GM23338 (cell line): ENCODE measurements around the gene OCIAD2. TPM values are rescaled to one million over a fixed set of nuclear protein-coding genes. Genes with fewer than 3 reads are reported as not detected.

Source experiments
- ATAC-seq: fragments of 200-7000 bp; cut with Tn5 transposase; 3 replicates; pipeline ENCODE4 v1.9.1; 2020
- DNase-seq: peaks from one replicate; pipeline ENCODE4 v3.0.0-alpha.2; 2015; ENCODE audit warnings: low spot score
- H2AFZ ChIP-seq: fragments of 200-600 bp; sonication (generic); 2 replicates; pipeline ENCODE4 v1.8.0; 2016; ENCODE audit warnings: antibody characterized with exemption, mild to moderate bottlenecking, moderate library complexity
- H3F3A ChIP-seq: fragments of 200-600 bp; sonication (generic); replicated peaks from 2 replicates; pipeline ENCODE4 v1.8.0; 2017; ENCODE audit warnings: antibody characterized with exemption, mixed run types, low read depth
- H3K27ac ChIP-seq: fragments of 200-600 bp; sonication (generic); 2 replicates; pipeline ENCODE4 v1.6.1; 2016; ENCODE audit warnings: low read depth
- H3K27me3 ChIP-seq: fragments of 200-600 bp; sonication (generic); 2 replicates; pipeline ENCODE4 v1.8.0; 2016; ENCODE audit warnings: mild to moderate bottlenecking, mixed run types, moderate library complexity; ENCODE audit not compliant: insufficient read depth
- H3K36me3 ChIP-seq: fragments of 200-600 bp; sonication (generic); 2 replicates; pipeline ENCODE4 v1.8.0; 2016; ENCODE audit warnings: mild to moderate bottlenecking; ENCODE audit not compliant: insufficient read depth
- H3K4me1 ChIP-seq: fragments of 200-600 bp; sonication (generic); 2 replicates; pipeline ENCODE4 v1.8.0; 2016; ENCODE audit warnings: mild to moderate bottlenecking, moderate library complexity; ENCODE audit not compliant: insufficient read depth
- H3K4me2 ChIP-seq: fragments of 200-600 bp; sonication (generic); 2 replicates; pipeline ENCODE4 v1.7.1; 2017; ENCODE audit warnings: mixed run types
- H3K4me3 ChIP-seq: fragments of 200-600 bp; sonication (generic); 2 replicates; pipeline ENCODE4 v1.6.1; 2016; ENCODE audit warnings: mixed run types
- H3K79me2 ChIP-seq: fragments of 200-600 bp; sonication (generic); replicated peaks from 2 replicates; pipeline ENCODE4 v1.8.0; 2017; ENCODE audit warnings: mild to moderate bottlenecking; ENCODE audit not compliant: insufficient read depth
- H3K9me2 ChIP-seq: fragments of 200-600 bp; sonication (generic); 2 replicates; pipeline ENCODE4 v1.8.0; 2017; ENCODE audit not compliant: insufficient read depth
- H4K20me1 ChIP-seq: fragments of 200-600 bp; sonication (generic); replicated peaks from 2 replicates; pipeline ENCODE4 v1.8.0; 2017; ENCODE audit warnings: mild to moderate bottlenecking; ENCODE audit not compliant: insufficient read depth
- H3K27ac Mint-ChIP-seq: 2 replicates; pipeline ENCODE4 v1.8.0; 2020; ENCODE audit warnings: inconsistent platforms, mild to moderate bottlenecking, moderate library complexity, mixed read lengths
- H3K27me3 Mint-ChIP-seq: 3 replicates; pipeline ENCODE4 v1.8.0; 2022; ENCODE audit warnings: low read depth, mild to moderate bottlenecking, moderate library complexity, mixed read lengths, inconsistent platforms; ENCODE audit not compliant: insufficient read depth, poor library complexity
- H3K36me3 Mint-ChIP-seq: 3 replicates; pipeline ENCODE4 v1.8.0; 2021; ENCODE audit warnings: low read depth, mild to moderate bottlenecking, inconsistent platforms, moderate library complexity, mixed read lengths
- H3K4me1 Mint-ChIP-seq: 3 replicates; pipeline ENCODE4 v1.8.0; 2020; ENCODE audit warnings: mild to moderate bottlenecking, inconsistent platforms, mixed read lengths
- H3K4me3 Mint-ChIP-seq: 3 replicates; pipeline ENCODE4 v1.8.0; 2021; ENCODE audit warnings: moderate library complexity, mild to moderate bottlenecking, inconsistent platforms, mixed read lengths
- H3K9me3 Mint-ChIP-seq: 3 replicates; pipeline ENCODE4 v1.8.0; 2020; ENCODE audit warnings: moderate library complexity, mild to moderate bottlenecking, inconsistent platforms, mixed read lengths
- POLR2AphosphoS5 ChIP-seq: IDR thresholded peaks from 2 replicates; pipeline ENCODE4 v1.6.1; 2016; ENCODE audit warnings: antibody characterized with exemption, low read depth
- STAT1 ChIP-seq: IDR thresholded peaks from one replicate; pipeline ENCODE4 v1.6.1; 2016; ENCODE audit warnings: antibody characterized with exemption; ENCODE audit not compliant: unreplicated experiment
- ZNF114 ChIP-seq: fragments of 250-450 bp; sonication (Bioruptor Pico); IDR thresholded peaks from 2 replicates; pipeline ENCODE4 v1.5.0; 2020; ENCODE audit warnings: mild to moderate bottlenecking, moderate library complexity
- polyA plus RNA-seq: library from polyadenylated mRNA; unstranded; fragments of >200 nt; fragmentation: Nextera tagmentation; extraction: Ambion mirVana; gene quantifications from 2 replicates; pipeline ENCODE4 v1.2.1, GENCODE V29; 2016
- total RNA-seq: library from RNA; depleted of rRNA; stranded (reverse); fragments of >200 nt; shearing (Covaris generic); gene quantifications from 2 replicates; pipeline ENCODE4 v1.2.3, GENCODE V29; 2014
- TF ChIP-seq, protein P1 (sequence below): fragments of 250-450 bp; sonication (Bioruptor Pico); IDR thresholded peaks from 2 replicates; pipeline ENCODE4 v1.5.0; 2020; ENCODE audit warnings: mild to moderate bottlenecking, moderate library complexity
- TF ChIP-seq, protein P2 (sequence below): IDR thresholded peaks from one replicate; pipeline ENCODE4 v1.6.1; 2018; ENCODE audit warnings: antibody characterized with exemption; ENCODE audit not compliant: unreplicated experiment
- TF ChIP-seq, protein P3 (sequence below), 2 experiments: fragments of 200-600 bp in 1 of 2; sonication (generic) in 1 of 2; conservative IDR thresholded peaks; 2 replicates each; pipeline versions ENCODE4 v1.5.1 to v1.6.1; 2016 to 2017; ENCODE audit warnings: antibody characterized with exemption in 2 of 2, low read depth in 2 of 2, mild to moderate bottlenecking in 2 of 2, moderate library complexity in 1 of 2

OCIAD2 gene
- total and polyA plus RNA-seq, 2 experiments from 2014 or later = 36.8 to 317 TPM

DNA sequence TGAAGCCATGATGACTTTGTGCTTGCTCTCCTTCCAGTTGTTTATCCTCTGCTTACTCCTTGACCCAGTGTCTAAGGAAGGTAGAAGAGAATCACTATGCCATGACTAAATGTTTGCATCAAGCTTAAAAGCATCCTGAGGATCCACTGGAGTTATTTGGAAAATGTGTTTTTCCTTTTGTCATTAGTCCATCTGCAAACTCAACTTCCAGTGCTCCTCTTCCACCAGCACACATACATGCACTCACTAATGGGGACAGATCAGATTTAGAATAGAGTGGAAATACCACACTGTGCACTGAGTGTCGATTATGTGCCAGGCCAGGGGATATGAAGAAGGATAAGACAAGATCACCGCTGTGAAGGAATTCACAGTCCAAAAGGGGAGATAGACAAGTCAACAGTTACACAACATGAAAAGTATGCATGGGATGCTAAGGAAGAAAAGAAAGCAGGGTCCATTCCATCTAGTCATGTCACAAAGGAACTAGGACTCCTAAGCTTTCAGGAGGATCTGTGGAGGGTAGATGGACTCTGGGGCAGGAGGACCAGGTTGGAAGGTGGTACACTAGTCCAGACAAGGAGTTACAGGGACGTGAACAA lies 1.9 kb downstream of the OCIAD2 start (continued):
- TF ChIP-seq, protein P1, sequence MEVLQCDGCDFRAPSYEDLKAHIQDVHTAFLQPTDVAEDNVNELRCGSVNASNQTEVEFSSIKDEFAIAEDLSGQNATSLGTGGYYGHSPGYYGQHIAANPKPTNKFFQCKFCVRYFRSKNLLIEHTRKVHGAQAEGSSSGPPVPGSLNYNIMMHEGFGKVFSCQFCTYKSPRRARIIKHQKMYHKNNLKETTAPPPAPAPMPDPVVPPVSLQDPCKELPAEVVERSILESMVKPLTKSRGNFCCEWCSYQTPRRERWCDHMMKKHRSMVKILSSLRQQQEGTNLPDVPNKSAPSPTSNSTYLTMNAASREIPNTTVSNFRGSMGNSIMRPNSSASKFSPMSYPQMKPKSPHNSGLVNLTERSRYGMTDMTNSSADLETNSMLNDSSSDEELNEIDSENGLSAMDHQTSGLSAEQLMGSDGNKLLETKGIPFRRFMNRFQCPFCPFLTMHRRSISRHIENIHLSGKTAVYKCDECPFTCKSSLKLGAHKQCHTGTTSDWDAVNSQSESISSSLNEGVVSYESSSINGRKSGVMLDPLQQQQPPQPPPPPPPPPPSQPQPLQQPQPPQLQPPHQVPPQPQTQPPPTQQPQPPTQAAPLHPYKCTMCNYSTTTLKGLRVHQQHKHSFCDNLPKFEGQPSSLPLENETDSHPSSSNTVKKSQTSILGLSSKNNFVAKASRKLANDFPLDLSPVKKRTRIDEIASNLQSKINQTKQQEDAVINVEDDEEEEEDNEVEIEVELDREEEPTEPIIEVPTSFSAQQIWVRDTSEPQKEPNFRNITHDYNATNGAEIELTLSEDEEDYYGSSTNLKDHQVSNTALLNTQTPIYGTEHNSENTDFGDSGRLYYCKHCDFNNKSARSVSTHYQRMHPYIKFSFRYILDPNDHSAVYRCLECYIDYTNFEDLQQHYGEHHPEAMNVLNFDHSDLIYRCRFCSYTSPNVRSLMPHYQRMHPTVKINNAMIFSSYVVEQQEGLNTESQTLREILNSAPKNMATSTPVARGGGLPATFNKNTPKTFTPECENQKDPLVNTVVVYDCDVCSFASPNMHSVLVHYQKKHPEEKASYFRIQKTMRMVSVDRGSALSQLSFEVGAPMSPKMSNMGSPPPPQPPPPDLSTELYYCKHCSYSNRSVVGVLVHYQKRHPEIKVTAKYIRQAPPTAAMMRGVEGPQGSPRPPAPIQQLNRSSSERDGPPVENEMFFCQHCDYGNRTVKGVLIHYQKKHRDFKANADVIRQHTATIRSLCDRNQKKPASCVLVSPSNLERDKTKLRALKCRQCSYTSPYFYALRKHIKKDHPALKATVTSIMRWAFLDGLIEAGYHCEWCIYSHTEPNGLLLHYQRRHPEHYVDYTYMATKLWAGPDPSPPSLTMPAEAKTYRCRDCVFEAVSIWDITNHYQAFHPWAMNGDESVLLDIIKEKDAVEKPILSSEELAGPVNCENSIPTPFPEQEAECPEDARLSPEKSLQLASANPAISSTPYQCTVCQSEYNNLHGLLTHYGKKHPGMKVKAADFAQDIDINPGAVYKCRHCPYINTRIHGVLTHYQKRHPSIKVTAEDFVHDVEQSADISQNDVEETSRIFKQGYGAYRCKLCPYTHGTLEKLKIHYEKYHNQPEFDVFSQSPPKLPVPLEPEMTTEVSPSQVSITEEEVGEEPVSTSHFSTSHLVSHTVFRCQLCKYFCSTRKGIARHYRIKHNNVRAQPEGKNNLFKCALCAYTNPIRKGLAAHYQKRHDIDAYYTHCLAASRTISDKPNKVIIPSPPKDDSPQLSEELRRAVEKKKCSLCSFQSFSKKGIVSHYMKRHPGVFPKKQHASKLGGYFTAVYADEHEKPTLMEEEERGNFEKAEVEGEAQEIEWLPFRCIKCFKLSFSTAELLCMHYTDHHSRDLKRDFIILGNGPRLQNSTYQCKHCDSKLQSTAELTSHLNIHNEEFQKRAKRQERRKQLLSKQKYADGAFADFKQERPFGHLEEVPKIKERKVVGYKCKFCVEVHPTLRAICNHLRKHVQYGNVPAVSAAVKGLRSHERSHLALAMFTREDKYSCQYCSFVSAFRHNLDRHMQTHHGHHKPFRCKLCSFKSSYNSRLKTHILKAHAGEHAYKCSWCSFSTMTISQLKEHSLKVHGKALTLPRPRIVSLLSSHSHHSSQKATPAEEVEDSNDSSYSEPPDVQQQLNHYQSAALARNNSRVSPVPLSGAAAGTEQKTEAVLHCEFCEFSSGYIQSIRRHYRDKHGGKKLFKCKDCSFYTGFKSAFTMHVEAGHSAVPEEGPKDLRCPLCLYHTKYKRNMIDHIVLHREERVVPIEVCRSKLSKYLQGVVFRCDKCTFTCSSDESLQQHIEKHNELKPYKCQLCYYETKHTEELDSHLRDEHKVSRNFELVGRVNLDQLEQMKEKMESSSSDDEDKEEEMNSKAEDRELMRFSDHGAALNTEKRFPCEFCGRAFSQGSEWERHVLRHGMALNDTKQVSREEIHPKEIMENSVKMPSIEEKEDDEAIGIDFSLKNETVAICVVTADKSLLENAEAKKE = no peak
- TF ChIP-seq POLR2AphosphoS5 = no peak

DNA sequence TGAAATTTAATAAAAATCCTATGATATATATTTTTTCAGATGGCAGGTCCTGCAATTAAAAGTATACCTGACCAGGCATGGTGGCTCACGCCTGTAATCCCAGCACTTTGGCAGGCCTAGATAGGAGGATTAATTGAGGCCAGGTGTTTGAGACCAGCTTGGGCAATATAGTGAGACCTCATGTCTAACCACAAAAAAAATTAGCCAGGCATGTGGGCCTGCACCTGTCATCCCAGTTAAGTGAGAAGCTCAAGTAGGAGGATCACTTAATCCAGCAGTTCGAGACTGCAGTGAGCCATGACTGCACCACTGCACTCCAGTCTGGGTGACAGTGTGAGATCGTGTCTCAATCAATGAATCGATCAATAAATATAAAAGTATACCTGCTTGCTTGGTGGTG lies 2.5 kb downstream of the OCIAD2 start:
- H3K4me3 Mint-ChIP-seq = no peak overlapping the region
- DNase-seq (no peak), ATAC-seq (no peak)
- peaks cover 12% of the 10 kb centered on the region for H3K4me1 ChIP-seq
- peaks cover 8% of the 10 kb centered on the region; the same call in 1 of the 2 replicates for H3K9me2 ChIP-seq
- peaks cover 18% of the 10 kb centered on the region for H3K4me1 Mint-ChIP-seq
- no peak overlapping the region for H3K4me2 ChIP-seq
- no peak overlapping the region for H3K4me3 ChIP-seq
- no peak for TF ChIP-seq STAT1
- no peak overlapping the region for H2AFZ ChIP-seq
- peaks cover 9% of the 10 kb centered on the region for H3K27me3 Mint-ChIP-seq
- H4K20me1 ChIP-seq = no peaks in the 10 kb centered on the region; the same call in 1 of the 2 replicates
- no peak overlapping the region for H3K27ac ChIP-seq
- H3K27ac Mint-ChIP-seq = no peak overlapping the region
- no peaks in the 10 kb centered on the region for H3F3A ChIP-seq
- H3K79me2 ChIP-seq = peaks cover 19% of the 10 kb centered on the region
- peaks cover 27% of the 10 kb centered on the region for H3K36me3 Mint-ChIP-seq
- H3K9me3 Mint-ChIP-seq = peaks cover 4% of the 10 kb centered on the region; the same call in 2 of the 3 replicates
- no peaks in the 10 kb centered on the region for H3K27me3 ChIP-seq
- H3K36me3 ChIP-seq = peaks cover 15% of the 10 kb centered on the region

DNA sequence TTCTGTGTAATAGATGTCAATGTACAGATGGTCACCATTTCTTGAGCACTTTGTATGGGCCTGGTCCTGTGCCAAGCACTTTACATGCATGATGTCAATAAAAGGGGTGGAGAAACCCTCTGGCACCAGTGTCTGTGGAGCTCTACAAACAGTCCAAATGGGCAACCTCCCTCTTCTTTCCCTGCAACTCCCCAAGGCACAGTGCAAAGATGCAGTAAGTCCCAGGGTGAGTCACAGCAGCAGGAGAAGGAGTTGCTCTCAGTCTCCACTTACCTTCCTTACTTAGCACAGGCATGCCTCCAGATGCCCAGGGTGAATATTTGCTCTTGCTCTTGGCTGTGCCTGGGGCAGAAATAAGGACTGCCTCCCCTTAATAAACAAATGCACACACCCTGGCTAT lies 4.3 kb downstream of the OCIAD2 start:
- H3K36me3 Mint-ChIP-seq = peaks cover 44% of the 10 kb centered on the region
- Histone ChIP-seq H3K27me3 (no peaks in the 10 kb centered on the region), H3K4me3 (no peak overlapping the region), H3K4me1 (peaks cover 12% of the 10 kb centered on the region), H3K79me2 (peaks cover 19% of the 10 kb centered on the region), H3K27ac (no peak overlapping the region), H3K9me2 (no peaks in the 10 kb centered on the region; the same call in 1 of the 2 replicates), H2AFZ (no peak overlapping the region), H4K20me1 (no peaks in the 10 kb centered on the region; the same call in 1 of the 2 replicates), H3K36me3 (peaks cover 29% of the 10 kb centered on the region), H3F3A (no peaks in the 10 kb centered on the region), H3K4me2 (no peak overlapping the region)
- peaks cover 4% of the 10 kb centered on the region; the same call in 2 of the 3 replicates for H3K9me3 Mint-ChIP-seq
- ATAC-seq = no peak
- peaks cover 18% of the 10 kb centered on the region for H3K4me1 Mint-ChIP-seq
- H3K27me3 Mint-ChIP-seq = peaks cover 4% of the 10 kb centered on the region
- H3K27ac Mint-ChIP-seq = no peak overlapping the region
- no peak overlapping the region for H3K4me3 Mint-ChIP-seq
- no peak for DNase-seq
- no peak for TF ChIP-seq STAT1
- TF ChIP-seq, protein P2, sequence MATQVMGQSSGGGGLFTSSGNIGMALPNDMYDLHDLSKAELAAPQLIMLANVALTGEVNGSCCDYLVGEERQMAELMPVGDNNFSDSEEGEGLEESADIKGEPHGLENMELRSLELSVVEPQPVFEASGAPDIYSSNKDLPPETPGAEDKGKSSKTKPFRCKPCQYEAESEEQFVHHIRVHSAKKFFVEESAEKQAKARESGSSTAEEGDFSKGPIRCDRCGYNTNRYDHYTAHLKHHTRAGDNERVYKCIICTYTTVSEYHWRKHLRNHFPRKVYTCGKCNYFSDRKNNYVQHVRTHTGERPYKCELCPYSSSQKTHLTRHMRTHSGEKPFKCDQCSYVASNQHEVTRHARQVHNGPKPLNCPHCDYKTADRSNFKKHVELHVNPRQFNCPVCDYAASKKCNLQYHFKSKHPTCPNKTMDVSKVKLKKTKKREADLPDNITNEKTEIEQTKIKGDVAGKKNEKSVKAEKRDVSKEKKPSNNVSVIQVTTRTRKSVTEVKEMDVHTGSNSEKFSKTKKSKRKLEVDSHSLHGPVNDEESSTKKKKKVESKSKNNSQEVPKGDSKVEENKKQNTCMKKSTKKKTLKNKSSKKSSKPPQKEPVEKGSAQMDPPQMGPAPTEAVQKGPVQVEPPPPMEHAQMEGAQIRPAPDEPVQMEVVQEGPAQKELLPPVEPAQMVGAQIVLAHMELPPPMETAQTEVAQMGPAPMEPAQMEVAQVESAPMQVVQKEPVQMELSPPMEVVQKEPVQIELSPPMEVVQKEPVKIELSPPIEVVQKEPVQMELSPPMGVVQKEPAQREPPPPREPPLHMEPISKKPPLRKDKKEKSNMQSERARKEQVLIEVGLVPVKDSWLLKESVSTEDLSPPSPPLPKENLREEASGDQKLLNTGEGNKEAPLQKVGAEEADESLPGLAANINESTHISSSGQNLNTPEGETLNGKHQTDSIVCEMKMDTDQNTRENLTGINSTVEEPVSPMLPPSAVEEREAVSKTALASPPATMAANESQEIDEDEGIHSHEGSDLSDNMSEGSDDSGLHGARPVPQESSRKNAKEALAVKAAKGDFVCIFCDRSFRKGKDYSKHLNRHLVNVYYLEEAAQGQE = no peak
- TF ChIP-seq, protein P3, sequence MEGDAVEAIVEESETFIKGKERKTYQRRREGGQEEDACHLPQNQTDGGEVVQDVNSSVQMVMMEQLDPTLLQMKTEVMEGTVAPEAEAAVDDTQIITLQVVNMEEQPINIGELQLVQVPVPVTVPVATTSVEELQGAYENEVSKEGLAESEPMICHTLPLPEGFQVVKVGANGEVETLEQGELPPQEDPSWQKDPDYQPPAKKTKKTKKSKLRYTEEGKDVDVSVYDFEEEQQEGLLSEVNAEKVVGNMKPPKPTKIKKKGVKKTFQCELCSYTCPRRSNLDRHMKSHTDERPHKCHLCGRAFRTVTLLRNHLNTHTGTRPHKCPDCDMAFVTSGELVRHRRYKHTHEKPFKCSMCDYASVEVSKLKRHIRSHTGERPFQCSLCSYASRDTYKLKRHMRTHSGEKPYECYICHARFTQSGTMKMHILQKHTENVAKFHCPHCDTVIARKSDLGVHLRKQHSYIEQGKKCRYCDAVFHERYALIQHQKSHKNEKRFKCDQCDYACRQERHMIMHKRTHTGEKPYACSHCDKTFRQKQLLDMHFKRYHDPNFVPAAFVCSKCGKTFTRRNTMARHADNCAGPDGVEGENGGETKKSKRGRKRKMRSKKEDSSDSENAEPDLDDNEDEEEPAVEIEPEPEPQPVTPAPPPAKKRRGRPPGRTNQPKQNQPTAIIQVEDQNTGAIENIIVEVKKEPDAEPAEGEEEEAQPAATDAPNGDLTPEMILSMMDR (conservative IDR thresholded peaks at IDR 0.05; ENCODE audit: low read depth in 2 of 2) = no peak
- TF ChIP-seq ZNF114 = no peak
